Naive thymus-derived CD4-positive, alpha-beta T cell (primary cell): ENCODE measurements around the gene LMX1A. TPM values are rescaled to one million over a fixed set of nuclear protein-coding genes. Genes with fewer than 3 reads are reported as not detected.

Source experiments
- ATAC-seq: fragments of 150-1000 bp; cut with Tn5 transposase; 2 replicates; pipeline ENCODE4 v1.10.0; 2021; ENCODE audit warnings: mild to moderate bottlenecking, moderate library complexity
- CTCF ChIA-PET: fragments of 350-600 bp; sonication (Branson Sonifier 250); formaldehyde crosslinking; loops from one replicate; lab custom pipeline; 2021; ENCODE audit warnings: antibody characterized with exemption; lab: Charles Lee
- POLR2A ChIA-PET: fragments of 350-600 bp; sonication (Branson Sonifier 250); formaldehyde crosslinking; loops from one replicate; lab custom pipeline; 2021; ENCODE audit warnings: antibody characterized with exemption, inconsistent platforms; lab: Charles Lee
- DNase-seq, 9 donors: peaks; one replicate each; pipeline versions ENCODE4 v3.0.0 to v3.0.0-alpha.2; 2020 to 2022; ENCODE audit warnings: mixed read lengths in 1 of 9
- H3K27ac ChIP-seq: one replicate; pipeline ENCODE4 v1.7.0; 2013; ENCODE audit warnings: mild to moderate bottlenecking, low read depth, low read length, moderate library complexity
- H3K27me3 ChIP-seq, 2 donors: one replicate each; pipeline ENCODE4 v1.7.0; 2013; ENCODE audit warnings: low read length in 2 of 2, mild to moderate bottlenecking in 2 of 2, moderate library complexity in 2 of 2; ENCODE audit not compliant: control insufficient read depth in 2 of 2, insufficient read depth in 2 of 2
- H3K36me3 ChIP-seq, 3 experiments: 1 replicate in 2 of 3; 2 replicates in 1 of 3; pipeline ENCODE4 v1.7.0; 2013; ENCODE audit warnings: low read length in 3 of 3, mild to moderate bottlenecking in 3 of 3, moderate library complexity in 1 of 3; ENCODE audit not compliant: insufficient read depth in 3 of 3, control insufficient read depth in 2 of 3
- H3K4me1 ChIP-seq, 2 donors: one replicate each; pipeline ENCODE4 v1.7.0; 2013; ENCODE audit warnings: low read length in 2 of 2, mild to moderate bottlenecking in 2 of 2, moderate library complexity in 1 of 2; ENCODE audit not compliant: control insufficient read depth in 2 of 2, insufficient read depth in 2 of 2
- H3K4me3 ChIP-seq: 2 replicates; pipeline ENCODE4 v1.7.0; 2013; ENCODE audit warnings: mild to moderate bottlenecking, low read length
- H3K9me3 ChIP-seq, 3 experiments: 1 replicate in 2 of 3; 2 replicates in 1 of 3; pipeline ENCODE4 v1.7.0; 2013; ENCODE audit warnings: low read length in 3 of 3; ENCODE audit not compliant: control insufficient read depth in 2 of 3
- H3K27ac Mint-ChIP-seq, 9 donors: one replicate each; pipeline ENCODE4 v1.8.0; 2020 to 2022; ENCODE audit warnings: mixed read lengths in 9 of 9, mild to moderate bottlenecking in 8 of 9, moderate library complexity in 5 of 9, inconsistent platforms in 2 of 9
- H3K27me3 Mint-ChIP-seq, 5 donors: one replicate each; pipeline ENCODE4 v1.8.0; 2021 to 2022; ENCODE audit warnings: mixed read lengths in 5 of 5, mild to moderate bottlenecking in 1 of 5
- H3K36me3 Mint-ChIP-seq, 5 donors: one replicate each; pipeline ENCODE4 v1.8.0; 2020 to 2022; ENCODE audit warnings: mixed read lengths in 5 of 5, mild to moderate bottlenecking in 3 of 5, inconsistent platforms in 1 of 5
- H3K4me1 Mint-ChIP-seq, 7 donors: one replicate each; pipeline ENCODE4 v1.8.0; 2020 to 2022; ENCODE audit warnings: mixed read lengths in 7 of 7, mild to moderate bottlenecking in 3 of 7, inconsistent platforms in 1 of 7
- H3K4me3 Mint-ChIP-seq, 10 donors: one replicate each; pipeline ENCODE4 v1.8.0; 2020 to 2022; ENCODE audit warnings: mild to moderate bottlenecking in 10 of 10, mixed read lengths in 10 of 10, moderate library complexity in 6 of 10, inconsistent platforms in 2 of 10
- H3K9me3 Mint-ChIP-seq, 11 donors: one replicate each; pipeline ENCODE4 v1.8.0; 2020 to 2022; ENCODE audit warnings: mixed read lengths in 11 of 11, mild to moderate bottlenecking in 4 of 11, inconsistent platforms in 1 of 11, moderate library complexity in 1 of 11
- intact Hi-C, 2 donors: fragments of 100-400 bp; cut with micrococcal nuclease; formaldehyde crosslinking; loops; one replicate each; pipeline ENCODE4 v1.15.1; 2023
- polyA plus RNA-seq, 2 donors: library from polyadenylated mRNA; unstranded; fragments of 300-500 nt; fragmentation: Illumina TruSeq; gene quantifications; one replicate each; pipeline ENCODE4 v1.2.3, GENCODE V29; 2021
- total RNA-seq, 6 experiments: library from RNA in 5 of 6; stranded (reverse) in 5 of 6; gene quantifications; 1 replicate in 5 of 6; 2 replicates in 1 of 6; pipeline ENCODE4 v1.2.3 and lab custom pipeline; 2021 to 2026

LMX1A gene
- total and polyA plus RNA-seq, 7 experiments from 2014 or later = not detected

DNA sequence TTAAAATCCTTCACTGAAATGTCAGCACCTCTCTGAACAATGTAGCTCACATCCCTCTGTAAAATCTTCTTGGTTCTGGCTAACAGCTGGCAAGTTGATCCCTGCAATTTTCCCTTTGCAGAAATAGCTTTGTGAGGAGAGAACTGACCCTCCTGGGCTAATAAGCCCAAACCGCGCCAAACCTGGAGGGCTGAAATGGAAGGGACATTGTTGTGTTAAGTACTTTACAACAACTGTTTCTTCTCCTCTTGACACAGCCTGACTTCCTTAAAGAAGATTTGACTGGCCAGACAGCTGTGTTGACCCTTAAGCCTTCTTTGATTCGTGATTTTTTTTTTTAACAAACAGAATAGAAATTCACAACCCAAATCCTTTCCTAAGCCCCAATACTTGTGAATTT lies 5.7 kb downstream of the LMX1A start:
- DNase-seq = no peak
- H3K27ac ChIP-seq = no peak overlapping the region
- no peak overlapping the region for H3K4me3 Mint-ChIP-seq
- H3K27ac Mint-ChIP-seq = no peak overlapping the region
- peaks cover 0 to 25% (median 11%) of the 10 kb centered on the region in 7 donors for H3K4me1 Mint-ChIP-seq
- H3K27me3 ChIP-seq = no peaks in the 10 kb centered on the region
- ATAC-seq = no peak
- intact Hi-C loops = no loop called here
- peaks cover 82 to 92% (median 84%) of the 10 kb centered on the region in 5 donors for H3K27me3 Mint-ChIP-seq
- H3K4me3 ChIP-seq = no peak overlapping the region
- no peaks in the 10 kb centered on the region for H3K36me3 Mint-ChIP-seq
- H3K9me3 Mint-ChIP-seq = peaks cover 0 to 2% (median 0%) of the 10 kb centered on the region in 11 donors
- H3K9me3 ChIP-seq = no peaks in the 10 kb centered on the region
- ChIA-PET POLR2A (interaction anchor here (0.6 kb wide), 1 partner anchor 584 kb away, joined by 3 read pairs; no protein-coding TSS in a partner anchor), CTCF (no interaction called here)
- no peaks in the 10 kb centered on the region for H3K36me3 ChIP-seq
- H3K4me1 ChIP-seq = no peaks in the 10 kb centered on the region

DNA sequence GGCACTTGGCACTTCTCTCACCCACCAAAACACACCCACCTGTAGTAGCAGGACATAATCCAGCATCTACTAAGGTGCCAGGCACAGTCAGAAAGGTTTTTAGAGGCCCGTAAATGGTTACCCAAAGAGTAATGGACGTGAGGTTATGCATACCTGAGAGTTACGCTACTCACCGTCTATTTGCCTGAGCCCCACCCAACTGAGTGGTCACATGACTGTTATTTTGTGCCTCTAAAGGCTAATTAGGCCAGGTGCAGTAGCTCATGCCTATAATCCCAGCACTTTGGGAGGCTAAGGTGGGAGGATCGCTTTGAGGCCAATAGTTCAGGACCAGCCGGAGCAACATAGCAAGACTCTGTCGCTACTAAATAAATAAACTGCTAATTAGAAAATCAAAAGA lies 11.0 kb downstream of the LMX1A start:
- no peaks in the 10 kb centered on the region for H3K36me3 Mint-ChIP-seq
- Histone ChIP-seq H3K4me3 (no peak overlapping the region), H3K27me3 (no peaks in the 10 kb centered on the region), H3K36me3 (no peaks in the 10 kb centered on the region), H3K4me1 (no peaks in the 10 kb centered on the region), H3K27ac (no peak overlapping the region), H3K9me3 (no peaks in the 10 kb centered on the region)
- POLR2A ChIA-PET = no interaction called here
- no peak for ATAC-seq
- H3K27me3 Mint-ChIP-seq = peaks cover 70 to 79% (median 78%) of the 10 kb centered on the region in 5 donors
- intact Hi-C loops = no loop called here
- peaks cover 0 to 1% (median 0%) of the 10 kb centered on the region in 11 donors for H3K9me3 Mint-ChIP-seq
- DNase-seq = no peak
- H3K4me1 Mint-ChIP-seq = no peaks in the 10 kb centered on the region
- no peak overlapping the region for H3K27ac Mint-ChIP-seq
- no peak overlapping the region for H3K4me3 Mint-ChIP-seq
- CTCF ChIA-PET = no interaction called here

DNA sequence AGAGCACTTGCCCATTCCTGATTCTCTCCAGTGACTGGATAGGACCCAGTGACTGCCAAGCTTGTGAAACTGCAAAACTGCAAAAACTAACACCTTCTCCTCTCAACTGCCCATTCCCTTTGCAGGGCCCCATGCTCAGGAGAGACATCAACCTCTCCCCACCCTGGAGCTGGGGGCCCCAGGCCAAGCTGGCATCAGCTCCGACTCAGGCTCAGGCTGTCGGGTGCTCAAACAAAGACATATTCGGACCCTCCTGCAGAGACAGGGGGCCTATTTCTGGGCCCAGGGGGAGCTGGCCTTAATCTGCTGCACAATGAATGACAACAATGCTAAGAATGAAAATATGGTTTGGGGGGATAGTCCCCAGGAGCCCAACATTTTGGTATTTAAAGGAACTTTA lies 11.8 kb downstream of the LMX1A start:
- H3K4me3 ChIP-seq = no peak overlapping the region
- Mint-ChIP-seq H3K4me3 (no peak overlapping the region), H3K36me3 (no peaks in the 10 kb centered on the region), H3K4me1 (no peaks in the 10 kb centered on the region), H3K9me3 (peaks cover 0 to 1% (median 0%) of the 10 kb centered on the region in 11 donors), H3K27me3 (peaks cover 66 to 83% (median 75%) of the 10 kb centered on the region in 5 donors), H3K27ac (no peak overlapping the region)
- H3K27ac ChIP-seq = no peak overlapping the region
- H3K4me1 ChIP-seq = no peaks in the 10 kb centered on the region
- H3K36me3 ChIP-seq = no peaks in the 10 kb centered on the region
- no peaks in the 10 kb centered on the region for H3K27me3 ChIP-seq
- ChIA-PET CTCF (no interaction called here), POLR2A (no interaction called here)
- ATAC-seq (no peak), DNase-seq (no peak)
- intact Hi-C loops = no loop called here
- no peaks in the 10 kb centered on the region for H3K9me3 ChIP-seq

DNA sequence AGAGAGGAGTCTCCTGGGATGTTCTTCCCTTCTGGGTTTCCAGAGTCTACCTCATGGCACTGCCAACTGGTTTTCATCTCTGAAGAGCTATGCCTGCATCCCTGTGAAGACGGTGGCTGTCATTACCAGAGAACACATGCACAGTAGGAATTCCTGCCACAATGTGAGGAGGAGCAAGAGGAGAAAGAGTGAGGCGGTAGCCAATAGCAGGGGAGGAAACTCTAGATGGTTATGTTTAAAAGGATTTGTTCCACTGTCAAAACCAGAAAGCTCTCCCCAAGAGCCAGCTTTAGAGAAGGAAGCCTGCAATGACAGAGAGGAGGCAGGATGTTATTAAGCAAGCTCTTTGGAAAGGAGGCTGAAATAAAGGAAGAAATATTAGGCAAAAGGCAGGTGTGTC lies 12.3 kb downstream of the LMX1A start:
- CTCF ChIA-PET = no interaction called here

DNA sequence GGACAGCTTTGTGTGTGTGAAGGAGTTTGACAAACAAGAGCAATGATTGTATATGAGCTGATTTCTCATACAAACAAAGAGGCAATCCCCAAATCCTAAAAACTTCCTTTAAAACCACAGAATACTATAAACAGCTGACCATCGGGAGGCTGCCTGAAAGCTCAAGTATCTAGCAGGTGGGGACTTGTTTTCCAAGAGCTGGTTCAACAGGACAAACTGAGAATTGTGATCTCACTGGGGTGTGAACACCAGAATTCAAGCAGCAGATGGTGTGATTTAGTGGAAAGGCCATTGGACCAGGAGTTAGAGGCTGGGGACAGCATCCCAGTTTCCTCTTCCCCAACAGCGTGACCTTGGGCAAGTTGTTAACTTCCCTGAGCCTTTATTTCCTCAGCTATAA lies 13.9 kb downstream of the LMX1A start:
- Mint-ChIP-seq H3K4me3 (no peak overlapping the region), H3K27me3 (peaks cover 46 to 66% (median 61%) of the 10 kb centered on the region in 5 donors), H3K36me3 (no peaks in the 10 kb centered on the region), H3K27ac (no peak overlapping the region), H3K9me3 (peaks cover 0 to 1% (median 0%) of the 10 kb centered on the region in 11 donors), H3K4me1 (no peaks in the 10 kb centered on the region)
- ATAC-seq (no peak), DNase-seq (no peak)
- intact Hi-C loops = no loop called here
- H3K27me3 ChIP-seq = no peaks in the 10 kb centered on the region
- H3K4me3 ChIP-seq = no peak overlapping the region
- H3K9me3 ChIP-seq = no peaks in the 10 kb centered on the region
- H3K36me3 ChIP-seq = no peaks in the 10 kb centered on the region
- ChIA-PET POLR2A (interaction anchor here (0.6 kb wide), 1 partner anchor 31 kb away, joined by 3 read pairs; no protein-coding TSS in a partner anchor), CTCF (no interaction called here)
- H3K27ac ChIP-seq = no peak overlapping the region
- no peaks in the 10 kb centered on the region for H3K4me1 ChIP-seq

More for the DNA sequence above, 12.3 kb downstream of the LMX1A start:
- H3K27ac Mint-ChIP-seq = no peak overlapping the region
- no peak for DNase-seq
- no peaks in the 10 kb centered on the region for H3K4me1 Mint-ChIP-seq
- no peaks in the 10 kb centered on the region for H3K27me3 ChIP-seq
- H3K4me3 Mint-ChIP-seq = no peak overlapping the region
- peaks cover 60 to 83% (median 72%) of the 10 kb centered on the region in 5 donors for H3K27me3 Mint-ChIP-seq
- peaks cover 0 to 1% (median 0%) of the 10 kb centered on the region in 11 donors for H3K9me3 Mint-ChIP-seq
- H3K4me3 ChIP-seq = no peak overlapping the region
- H3K36me3 ChIP-seq = no peaks in the 10 kb centered on the region
- H3K27ac ChIP-seq = no peak overlapping the region
- H3K9me3 ChIP-seq = no peaks in the 10 kb centered on the region
- intact Hi-C loops = no loop called here
- no peaks in the 10 kb centered on the region for H3K4me1 ChIP-seq
- no peaks in the 10 kb centered on the region for H3K36me3 Mint-ChIP-seq
- no peak for ATAC-seq
- POLR2A ChIA-PET = interaction anchor here (0.6 kb wide), 1 partner anchor 162 kb away, joined by 3 read pairs; no protein-coding TSS in a partner anchor

DNA sequence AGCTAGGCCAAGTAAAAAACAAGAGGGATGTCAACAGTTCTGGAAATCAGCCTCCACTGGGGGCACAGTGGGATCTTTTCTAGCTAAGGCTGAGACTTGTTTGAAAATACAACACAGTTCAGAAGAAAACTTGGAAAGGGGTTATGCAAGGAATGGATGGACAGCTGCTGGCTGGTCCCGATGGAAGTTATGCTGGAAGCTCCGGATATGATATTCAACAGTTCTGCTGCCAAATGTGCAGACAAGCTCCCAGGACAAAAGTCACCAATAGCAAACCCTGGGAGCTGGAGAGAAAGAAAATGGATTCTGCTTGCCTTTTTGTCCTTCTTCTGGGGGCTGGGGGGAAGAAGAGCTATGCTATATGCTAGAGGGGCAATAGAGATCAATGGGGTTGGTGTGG lies 14.3 kb downstream of the LMX1A start:
- H3K4me1 Mint-ChIP-seq = no peaks in the 10 kb centered on the region
- Histone ChIP-seq H3K4me1 (no peaks in the 10 kb centered on the region), H3K9me3 (no peaks in the 10 kb centered on the region), H3K4me3 (no peak overlapping the region), H3K27me3 (no peaks in the 10 kb centered on the region), H3K27ac (no peak overlapping the region), H3K36me3 (no peaks in the 10 kb centered on the region)
- H3K9me3 Mint-ChIP-seq = peaks cover 0 to 1% (median 0%) of the 10 kb centered on the region in 11 donors
- CTCF ChIA-PET = no interaction called here
- no peak for ATAC-seq
- POLR2A ChIA-PET = interaction anchor here (0.6 kb wide), 1 partner anchor 31 kb away, joined by 3 read pairs; no protein-coding TSS in a partner anchor
- no peak overlapping the region for H3K27ac Mint-ChIP-seq
- H3K27me3 Mint-ChIP-seq = peaks cover 42 to 63% (median 56%) of the 10 kb centered on the region in 5 donors
- no peak for DNase-seq
- H3K36me3 Mint-ChIP-seq = no peaks in the 10 kb centered on the region
- intact Hi-C loops = no loop called here
- H3K4me3 Mint-ChIP-seq = no peak overlapping the region

DNA sequence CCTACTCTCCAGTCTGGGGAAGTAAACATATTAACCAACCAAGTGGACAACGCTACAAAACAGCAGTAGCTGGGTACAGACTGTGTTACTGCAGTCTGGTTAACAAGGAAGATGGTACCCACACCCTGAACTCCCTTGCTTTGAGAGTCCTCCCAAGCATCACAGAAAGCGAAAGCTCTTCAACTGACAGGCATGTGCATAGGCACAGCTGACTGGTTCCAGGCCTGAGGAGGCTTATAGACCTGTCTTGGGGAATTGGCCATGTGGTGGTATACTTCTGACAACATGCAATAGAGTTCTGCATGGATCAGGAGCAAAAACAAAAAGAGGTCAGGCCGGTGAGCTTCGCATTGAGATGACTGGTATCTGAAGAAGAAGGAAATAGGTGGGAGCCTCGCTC lies 17.4 kb downstream of the LMX1A start:
- Histone ChIP-seq H3K27me3 (no peaks in the 10 kb centered on the region), H3K9me3 (no peaks in the 10 kb centered on the region), H3K4me3 (no peak overlapping the region), H3K4me1 (no peaks in the 10 kb centered on the region), H3K27ac (no peak overlapping the region), H3K36me3 (no peaks in the 10 kb centered on the region)
- Mint-ChIP-seq H3K27ac (no peak overlapping the region), H3K4me1 (no peaks in the 10 kb centered on the region), H3K9me3 (peaks cover 0 to 1% (median 0%) of the 10 kb centered on the region in 11 donors), H3K27me3 (peaks cover 24 to 49% (median 39%) of the 10 kb centered on the region in 5 donors), H3K36me3 (no peaks in the 10 kb centered on the region), H3K4me3 (no peak overlapping the region)
- ATAC-seq (no peak), DNase-seq (no peak)
- CTCF ChIA-PET = no interaction called here
- intact Hi-C loops = no loop called here
- POLR2A ChIA-PET = no interaction called here
